Activated naive CD4-positive, alpha-beta T cell treated with anti-CD3 and anti-CD28 coated beads, Interleukin-2, amount 50 U/mL, for 24 hours (primary cell): ENCODE measurements around the gene TBC1D10A.

Experiments
- H3K27ac Mint-ChIP-seq: one replicate; pipeline ENCODE4 v1.8.0; 2021; ENCODE audit warnings: mild to moderate bottlenecking, mixed read lengths
- H3K27me3 Mint-ChIP-seq: one replicate; pipeline ENCODE4 v1.8.0; 2021; ENCODE audit warnings: mixed read lengths
- H3K36me3 Mint-ChIP-seq: one replicate; pipeline ENCODE4 v1.8.0; 2021; ENCODE audit warnings: mixed read lengths
- H3K4me1 Mint-ChIP-seq: one replicate; pipeline ENCODE4 v1.8.0; 2021; ENCODE audit warnings: mixed read lengths
- H3K4me3 Mint-ChIP-seq: one replicate; pipeline ENCODE4 v1.8.0; 2021; ENCODE audit warnings: mild to moderate bottlenecking, mixed read lengths
- H3K9me3 Mint-ChIP-seq: one replicate; pipeline ENCODE4 v1.8.0; 2021; ENCODE audit warnings: mixed read lengths

The TBC1D10A gene

DNA sequence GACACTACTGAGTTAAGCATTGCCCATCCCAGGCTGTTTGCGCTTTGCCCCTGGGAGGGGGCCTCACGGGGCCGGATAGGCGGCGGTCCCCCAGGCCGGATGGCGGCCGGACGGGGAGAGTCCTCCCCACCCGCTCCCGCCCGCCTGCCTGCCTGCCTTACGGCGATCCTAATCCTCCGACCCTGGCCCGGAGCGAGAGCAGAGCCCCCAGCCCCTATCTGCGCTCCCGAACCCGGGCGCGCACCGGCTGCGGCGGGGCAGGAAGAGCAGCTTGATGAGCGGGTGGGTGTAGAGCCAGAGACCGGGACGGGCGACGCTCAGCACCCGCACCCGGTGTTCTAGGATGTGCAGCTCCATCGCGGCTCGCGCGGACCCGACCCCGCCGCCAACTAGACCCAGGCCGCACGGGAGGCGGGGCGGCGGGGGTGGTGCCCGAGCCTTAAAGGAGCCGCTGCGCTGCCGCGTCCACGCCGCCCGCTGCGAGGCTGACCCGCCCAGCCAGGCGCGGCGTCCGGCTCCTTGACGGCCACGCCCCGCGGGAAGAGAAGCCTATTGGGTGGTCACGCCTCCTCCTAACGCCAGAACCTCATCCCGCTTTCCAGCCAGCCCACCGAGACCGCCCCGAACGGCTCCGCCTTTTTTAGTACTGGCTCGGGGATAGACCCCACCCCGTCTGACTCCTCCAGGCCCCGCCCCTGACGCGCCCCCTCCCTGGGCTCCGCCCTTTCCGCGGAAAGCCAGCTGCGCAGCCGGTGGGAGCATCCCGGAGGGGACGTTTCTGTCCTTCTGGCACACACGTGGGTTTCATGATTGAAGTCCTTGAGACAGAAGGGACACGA is 37.4 kb downstream of the TBC1D10A start, which contains the start of gene CASTOR1:
TSS of gene CASTOR1 (minus strand) at position 365 of the 839 bp plus-strand sequence. CDS start at position 357, 8 bp downstream.
- peak within 1 kb of the TSS; percentile 90 for H3K4me3 Mint-ChIP-seq
- H3K27me3 Mint-ChIP-seq = no peaks in the 10 kb centered on the region
- H3K27ac Mint-ChIP-seq = peak within 1 kb of the TSS; percentile 95
- H3K9me3 Mint-ChIP-seq = no peaks in the 10 kb centered on the region
- peaks cover 38% of the 10 kb centered on the region for H3K4me1 Mint-ChIP-seq
- H3K36me3 Mint-ChIP-seq = peaks cover 3% of the 10 kb centered on the region

DNA sequence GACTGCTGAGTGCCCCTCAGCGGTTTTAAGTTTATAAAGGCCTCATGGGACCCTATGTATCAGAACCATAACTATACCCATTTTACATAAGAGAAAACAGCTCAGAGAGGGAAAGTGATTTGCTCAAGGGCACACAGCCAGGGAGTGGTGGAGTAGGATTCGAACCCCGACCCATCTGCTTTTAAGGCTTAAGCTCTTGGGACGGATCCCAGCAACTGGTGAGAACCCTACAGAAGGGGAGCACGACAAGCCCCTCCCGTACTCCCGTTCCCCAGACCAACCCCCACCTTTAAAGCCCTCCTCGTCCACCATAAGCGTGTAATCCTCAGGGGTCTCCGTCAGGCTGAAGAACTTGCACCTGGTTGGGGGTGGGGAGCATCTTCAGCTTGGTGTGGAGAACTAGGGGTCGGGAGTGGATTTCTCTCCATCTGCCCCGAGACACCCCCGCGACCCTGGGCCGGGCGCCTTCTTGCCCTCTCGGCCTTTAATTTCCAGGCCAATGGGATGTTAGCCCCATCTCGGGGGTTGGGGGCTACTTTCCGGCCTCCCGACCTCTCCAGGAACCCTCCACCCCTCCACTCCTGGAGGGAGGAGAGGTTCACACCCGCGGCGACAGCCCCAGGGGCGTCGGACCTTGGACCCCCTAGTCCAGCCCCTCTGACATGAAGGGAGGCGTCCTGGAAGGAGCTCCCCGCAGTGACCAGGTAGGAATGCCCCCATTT is 38.2 kb downstream of the TBC1D10A start:
- H3K27me3 Mint-ChIP-seq = no peaks in the 10 kb centered on the region
- H3K4me3 Mint-ChIP-seq = peak overlapping the region; percentile 90
- H3K9me3 Mint-ChIP-seq = no peaks in the 10 kb centered on the region
- H3K36me3 Mint-ChIP-seq = peaks cover 3% of the 10 kb centered on the region
- no peak overlapping the region for H3K27ac Mint-ChIP-seq
- peaks cover 35% of the 10 kb centered on the region for H3K4me1 Mint-ChIP-seq

- H3K27ac Mint-ChIP-seq = no peak overlapping the region
- H3K4me1 Mint-ChIP-seq = peaks cover 41% of the 10 kb centered on the region
- H3K36me3 Mint-ChIP-seq = peaks cover 3% of the 10 kb centered on the region
- no peaks in the 10 kb centered on the region for H3K27me3 Mint-ChIP-seq
- H3K9me3 Mint-ChIP-seq = no peaks in the 10 kb centered on the region
- H3K4me3 Mint-ChIP-seq = peak overlapping the region; percentile 90
Measured at GRCh38 chr22:30287648-30288418, 38.9 kb downstream of the TBC1D10A start.

GRCh38 chr22:30286813-30287647 is 39.7 kb downstream of the TBC1D10A start:
- Mint-ChIP-seq H3K4me3 (no peak overlapping the region), H3K27me3 (no peaks in the 10 kb centered on the region), H3K36me3 (peaks cover 3% of the 10 kb centered on the region), H3K27ac (peak overlapping the region; percentile 8), H3K4me1 (peaks cover 48% of the 10 kb centered on the region), H3K9me3 (no peaks in the 10 kb centered on the region)

- Mint-ChIP-seq H3K9me3 (no peaks in the 10 kb centered on the region), H3K4me3 (no peak overlapping the region), H3K4me1 (peaks cover 46% of the 10 kb centered on the region), H3K27me3 (no peaks in the 10 kb centered on the region), H3K27ac (peak overlapping the region; percentile 8), H3K36me3 (peaks cover 3% of the 10 kb centered on the region)
Measured at GRCh38 chr22:30286331-30286730, 40.4 kb downstream of the TBC1D10A start.

GRCh38 chr22:30285846-30286200 is 40.9 kb downstream of the TBC1D10A start:
- no peaks in the 10 kb centered on the region for H3K9me3 Mint-ChIP-seq
- no peak overlapping the region for H3K4me3 Mint-ChIP-seq
- peaks cover 3% of the 10 kb centered on the region for H3K36me3 Mint-ChIP-seq
- H3K27me3 Mint-ChIP-seq = no peaks in the 10 kb centered on the region
- no peak overlapping the region for H3K27ac Mint-ChIP-seq
- peaks cover 42% of the 10 kb centered on the region for H3K4me1 Mint-ChIP-seq

DNA sequence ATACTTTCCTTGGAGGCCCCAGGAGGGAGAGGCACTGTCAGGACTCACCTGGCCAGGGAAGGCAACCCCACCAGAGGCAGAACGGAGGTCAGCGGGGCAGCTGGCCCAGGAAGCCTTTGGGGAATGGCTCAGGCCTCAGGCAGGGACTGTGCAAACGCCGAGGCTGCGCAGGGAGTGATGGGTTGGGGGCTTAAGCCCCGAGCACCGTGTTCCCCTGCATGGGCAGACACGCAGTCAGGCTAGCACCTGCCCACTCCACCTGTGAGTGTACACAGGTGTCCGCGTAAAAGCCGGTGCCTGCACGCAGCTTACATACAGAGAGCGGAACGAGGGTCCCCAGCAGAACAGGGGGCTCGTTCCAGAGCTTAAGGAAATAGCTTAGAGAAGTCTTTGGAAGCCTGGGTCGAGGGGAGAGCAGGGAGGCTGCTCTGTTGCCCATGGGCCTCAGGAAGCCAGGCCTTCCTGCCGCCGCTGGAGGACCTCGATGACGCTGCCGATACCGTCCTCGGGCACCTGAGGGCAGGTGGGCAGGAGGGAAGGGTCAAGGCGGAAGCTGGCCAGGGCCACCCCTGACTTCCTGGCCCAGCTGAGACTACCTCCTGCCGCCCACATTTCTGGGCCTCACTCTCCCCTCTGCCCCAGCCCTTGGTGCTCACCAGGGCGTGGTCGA is 41.4 kb downstream of the TBC1D10A start:
- peaks cover 3% of the 10 kb centered on the region for H3K36me3 Mint-ChIP-seq
- no peak overlapping the region for H3K27ac Mint-ChIP-seq
- no peaks in the 10 kb centered on the region for H3K27me3 Mint-ChIP-seq
- no peaks in the 10 kb centered on the region for H3K9me3 Mint-ChIP-seq
- no peak overlapping the region for H3K4me3 Mint-ChIP-seq
- peaks cover 37% of the 10 kb centered on the region for H3K4me1 Mint-ChIP-seq

DNA sequence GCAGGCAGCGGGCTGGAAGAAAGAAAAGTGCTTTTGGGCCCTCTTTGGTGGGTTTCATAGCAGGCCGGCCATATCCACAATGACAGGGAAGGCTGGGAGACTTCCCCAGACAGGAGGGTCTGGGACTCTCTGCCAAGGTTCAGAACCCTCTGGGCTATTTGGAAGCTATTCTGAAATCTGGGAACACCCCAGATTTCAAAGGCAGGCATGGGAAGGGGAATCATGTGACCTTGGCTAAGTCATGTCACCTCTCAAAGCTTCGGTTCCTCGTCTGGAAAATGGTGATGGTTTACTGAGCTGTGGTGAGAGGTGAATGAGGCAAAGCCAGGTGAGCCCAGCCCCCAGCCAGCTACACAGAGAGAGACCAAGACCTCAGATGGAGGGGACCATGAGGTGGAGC is 42.1 kb downstream of the TBC1D10A start:
- Mint-ChIP-seq H3K27me3 (no peaks in the 10 kb centered on the region), H3K27ac (no peak overlapping the region), H3K4me3 (no peak overlapping the region), H3K4me1 (peaks cover 33% of the 10 kb centered on the region), H3K9me3 (no peaks in the 10 kb centered on the region), H3K36me3 (peaks cover 3% of the 10 kb centered on the region)

DNA sequence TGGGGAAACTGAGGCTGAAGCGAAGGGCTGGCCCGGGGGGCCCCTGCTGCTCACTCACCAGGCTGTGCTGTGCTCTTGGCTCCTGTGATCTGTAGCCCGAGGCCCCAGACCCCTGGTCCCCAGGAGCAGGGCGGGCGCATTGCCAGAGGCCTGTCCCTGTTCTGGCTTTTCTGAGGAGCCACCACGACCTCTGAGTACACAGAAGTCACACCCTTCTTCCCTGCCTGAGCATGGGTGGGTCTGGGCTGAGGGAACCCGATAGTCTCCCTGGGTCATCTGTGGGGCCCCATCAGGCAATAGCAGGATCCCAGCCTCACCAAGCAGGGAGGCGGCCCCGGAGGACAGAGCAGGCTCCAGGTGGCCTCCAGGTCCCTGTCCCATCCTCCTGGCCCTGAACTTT is 42.6 kb downstream of the TBC1D10A start:
- H3K4me1 Mint-ChIP-seq = peaks cover 34% of the 10 kb centered on the region
- H3K27ac Mint-ChIP-seq = no peak overlapping the region
- no peaks in the 10 kb centered on the region for H3K27me3 Mint-ChIP-seq
- H3K4me3 Mint-ChIP-seq = no peak overlapping the region
- no peaks in the 10 kb centered on the region for H3K9me3 Mint-ChIP-seq
- peaks cover 3% of the 10 kb centered on the region for H3K36me3 Mint-ChIP-seq

GRCh38 chr22:30283342-30283741 is 43.4 kb downstream of the TBC1D10A start:
- H3K9me3 Mint-ChIP-seq = no peaks in the 10 kb centered on the region
- H3K4me1 Mint-ChIP-seq = peaks cover 32% of the 10 kb centered on the region
- peaks cover 3% of the 10 kb centered on the region for H3K36me3 Mint-ChIP-seq
- H3K27me3 Mint-ChIP-seq = no peaks in the 10 kb centered on the region
- H3K4me3 Mint-ChIP-seq = no peak overlapping the region
- H3K27ac Mint-ChIP-seq = no peak overlapping the region

GRCh38 chr22:30282616-30283046 is 44.1 kb downstream of the TBC1D10A start:
- H3K27me3 Mint-ChIP-seq = no peaks in the 10 kb centered on the region
- H3K4me3 Mint-ChIP-seq = no peak overlapping the region
- H3K27ac Mint-ChIP-seq = no peak overlapping the region
- no peaks in the 10 kb centered on the region for H3K9me3 Mint-ChIP-seq
- H3K4me1 Mint-ChIP-seq = peaks cover 25% of the 10 kb centered on the region
- peaks cover 3% of the 10 kb centered on the region for H3K36me3 Mint-ChIP-seq

- Mint-ChIP-seq H3K27ac (no peak overlapping the region), H3K4me3 (no peak overlapping the region), H3K4me1 (peaks cover 33% of the 10 kb centered on the region), H3K36me3 (peaks cover 3% of the 10 kb centered on the region), H3K27me3 (no peaks in the 10 kb centered on the region), H3K9me3 (no peaks in the 10 kb centered on the region)
Measured at GRCh38 chr22:30280505-30280904, 46.2 kb downstream of the TBC1D10A start.

GRCh38 chr22:30279932-30280331 is 46.8 kb downstream of the TBC1D10A start:
- Mint-ChIP-seq H3K36me3 (peaks cover 2% of the 10 kb centered on the region), H3K27me3 (no peaks in the 10 kb centered on the region), H3K27ac (no peak overlapping the region), H3K9me3 (no peaks in the 10 kb centered on the region), H3K4me1 (peaks cover 39% of the 10 kb centered on the region), H3K4me3 (no peak overlapping the region)

DNA sequence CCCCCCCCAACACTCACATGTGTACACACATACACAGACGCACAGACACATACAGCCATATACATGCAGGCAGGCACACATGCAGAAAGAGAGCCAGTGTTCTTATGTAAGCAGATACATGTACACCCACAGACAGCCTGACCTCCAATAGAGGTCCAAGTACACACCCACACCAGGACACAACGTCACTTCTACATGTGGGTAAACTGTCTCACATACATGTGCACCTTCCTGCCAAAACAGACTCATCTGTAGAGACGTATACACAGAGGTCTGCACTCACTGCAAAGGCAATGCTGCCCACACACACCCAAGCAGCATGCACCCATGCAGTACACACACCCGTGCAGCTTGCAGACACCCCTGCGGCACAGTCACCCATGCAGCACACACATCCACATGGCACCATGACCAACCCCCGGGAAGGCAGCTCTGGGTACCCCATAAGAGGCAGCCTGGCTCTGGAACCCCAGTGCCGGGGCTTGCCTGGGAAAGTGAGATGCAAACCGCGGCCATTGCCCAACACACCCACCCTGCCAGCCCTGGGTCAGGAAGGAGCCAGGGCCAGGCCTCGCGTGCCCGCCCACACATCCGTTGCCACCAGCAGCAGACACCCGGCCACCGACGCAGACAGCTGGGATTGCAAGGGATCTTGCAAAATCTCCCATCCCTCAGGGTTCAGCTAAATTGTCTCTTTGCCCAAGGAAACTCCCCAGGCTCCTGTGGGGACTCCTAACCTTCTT is 47.5 kb downstream of the TBC1D10A start:
- no peaks in the 10 kb centered on the region for H3K36me3 Mint-ChIP-seq

More for the DNA sequence above, 47.5 kb downstream of the TBC1D10A start:
- H3K4me3 Mint-ChIP-seq = no peak overlapping the region
- H3K27me3 Mint-ChIP-seq = no peaks in the 10 kb centered on the region
- no peak overlapping the region for H3K27ac Mint-ChIP-seq
- H3K9me3 Mint-ChIP-seq = no peaks in the 10 kb centered on the region
- H3K4me1 Mint-ChIP-seq = peaks cover 39% of the 10 kb centered on the region
